ENCODE results near the gene DHCR7.

DHCR7 gene

DNA sequence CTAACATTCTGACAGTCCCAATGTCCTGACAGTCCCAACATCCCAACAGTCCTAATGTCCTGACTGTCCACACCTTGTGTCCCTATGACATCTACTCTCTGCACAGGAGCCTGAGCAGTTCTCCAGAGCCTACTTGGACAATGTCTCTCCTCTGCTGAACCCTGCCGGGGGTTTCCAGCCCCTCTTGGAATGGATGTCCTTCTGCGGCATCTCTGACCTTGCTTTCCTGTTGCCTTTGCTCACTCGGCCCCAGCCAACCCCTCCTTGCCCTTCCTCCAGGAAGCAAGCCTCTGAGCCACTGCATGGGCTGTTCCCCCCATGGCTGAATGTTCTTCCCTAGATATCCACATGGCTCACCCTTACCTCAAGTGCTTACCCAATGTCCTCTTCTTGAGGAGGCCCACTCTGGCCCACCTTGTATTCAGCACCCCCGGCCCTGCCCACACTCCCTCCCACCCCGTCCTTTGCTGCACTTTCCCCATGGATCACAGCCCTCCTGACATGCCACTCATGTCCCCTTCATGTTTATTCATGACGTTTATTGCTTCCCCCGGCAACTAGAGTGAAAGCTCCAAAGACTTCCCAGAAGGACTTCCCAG, 59.5 kb downstream of the DHCR7 start:
- no peak overlapping the region for H3K27ac ChIP-seq (ENCODE audit: low read depth, low read length)
- peaks cover 18% of the 10 kb centered on the region for H3K4me1 ChIP-seq (ENCODE audit: control insufficient read depth, low read length)
- no peaks in the 10 kb centered on the region for H3K9me2 ChIP-seq (replicated peaks; ENCODE audit: control insufficient read depth, low read length)
- no peaks in the 10 kb centered on the region for H3K9me3 ChIP-seq (ENCODE audit: control insufficient read depth, insufficient read depth, low read length)
- no peaks in the 10 kb centered on the region for H3F3A ChIP-seq (ENCODE audit: control insufficient read depth, insufficient read depth)
- TF ChIP-seq, protein P1, sequence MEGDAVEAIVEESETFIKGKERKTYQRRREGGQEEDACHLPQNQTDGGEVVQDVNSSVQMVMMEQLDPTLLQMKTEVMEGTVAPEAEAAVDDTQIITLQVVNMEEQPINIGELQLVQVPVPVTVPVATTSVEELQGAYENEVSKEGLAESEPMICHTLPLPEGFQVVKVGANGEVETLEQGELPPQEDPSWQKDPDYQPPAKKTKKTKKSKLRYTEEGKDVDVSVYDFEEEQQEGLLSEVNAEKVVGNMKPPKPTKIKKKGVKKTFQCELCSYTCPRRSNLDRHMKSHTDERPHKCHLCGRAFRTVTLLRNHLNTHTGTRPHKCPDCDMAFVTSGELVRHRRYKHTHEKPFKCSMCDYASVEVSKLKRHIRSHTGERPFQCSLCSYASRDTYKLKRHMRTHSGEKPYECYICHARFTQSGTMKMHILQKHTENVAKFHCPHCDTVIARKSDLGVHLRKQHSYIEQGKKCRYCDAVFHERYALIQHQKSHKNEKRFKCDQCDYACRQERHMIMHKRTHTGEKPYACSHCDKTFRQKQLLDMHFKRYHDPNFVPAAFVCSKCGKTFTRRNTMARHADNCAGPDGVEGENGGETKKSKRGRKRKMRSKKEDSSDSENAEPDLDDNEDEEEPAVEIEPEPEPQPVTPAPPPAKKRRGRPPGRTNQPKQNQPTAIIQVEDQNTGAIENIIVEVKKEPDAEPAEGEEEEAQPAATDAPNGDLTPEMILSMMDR (IDR thresholded peaks at IDR 0.05; ENCODE audit: low read depth, low read length, poor library complexity, severe bottlenecking) = no peak
- TF ChIP-seq EZH2phosphoT487 (IDR thresholded peaks at IDR 0.05; ENCODE audit: borderline replicate concordance, low read length) = no peak
- H3K4me3 ChIP-seq (ENCODE audit: low read length) = no peak overlapping the region
- no peaks in the 10 kb centered on the region for H3K36me3 ChIP-seq (ENCODE audit: control insufficient read depth, low read length)
- H3K4me2 ChIP-seq (ENCODE audit: low read length) = no peak overlapping the region
- H4K20me1 ChIP-seq (ENCODE audit: control insufficient read depth, insufficient read depth, low read depth, low read length) = no peaks in the 10 kb centered on the region
- H3K27me3 ChIP-seq (ENCODE audit: control insufficient read depth, low read length) = peaks cover 24% of the 10 kb centered on the region
- no peaks in the 10 kb centered on the region for H3K79me2 ChIP-seq (ENCODE audit: control insufficient read depth, low read length)

DNA sequence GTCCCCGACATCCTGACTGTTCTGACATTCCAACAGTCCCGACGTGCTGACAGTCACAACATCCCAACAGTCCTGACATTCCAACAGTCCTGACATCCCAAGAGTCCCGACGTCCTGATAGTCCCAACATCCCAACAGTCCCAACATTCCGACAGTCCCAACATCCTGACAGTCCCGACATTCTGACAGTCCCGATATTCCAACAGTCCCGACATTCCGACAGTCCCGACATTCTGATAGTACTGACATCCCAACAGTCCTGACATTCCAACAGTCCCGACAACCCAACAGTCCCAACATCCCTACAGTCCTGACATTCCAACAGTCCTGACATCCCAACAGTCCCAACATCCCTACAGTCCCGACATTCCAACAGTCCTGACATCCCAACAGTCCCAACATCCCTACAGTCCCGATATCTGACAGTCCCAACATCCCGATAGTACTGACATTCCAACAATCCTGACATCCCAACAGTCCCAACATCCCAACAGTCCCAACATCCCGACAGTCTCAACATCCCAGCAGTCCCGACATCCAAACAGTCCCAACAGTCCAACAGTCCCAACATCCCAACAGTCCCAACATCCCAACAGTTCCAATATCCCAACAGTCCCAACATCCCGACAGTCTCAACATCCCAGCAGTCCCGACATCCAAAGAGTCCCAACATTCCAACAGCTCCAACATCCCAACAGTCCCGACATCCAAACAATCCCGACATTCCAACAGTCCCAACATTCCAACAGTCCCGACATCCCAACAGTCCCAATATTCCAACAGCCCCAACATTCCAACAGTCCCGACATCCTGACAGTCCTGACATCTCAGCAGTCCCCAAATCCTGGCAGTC, 60.2 kb downstream of the DHCR7 start:
- TF ChIP-seq, protein P1 (IDR thresholded peaks at IDR 0.05; ENCODE audit: low read depth, low read length, poor library complexity, severe bottlenecking) = no peak
- TF ChIP-seq EZH2phosphoT487 (IDR thresholded peaks at IDR 0.05; ENCODE audit: borderline replicate concordance, low read length) = no peak
- no peaks in the 10 kb centered on the region for H3K79me2 ChIP-seq (ENCODE audit: control insufficient read depth, low read length)

DNA sequence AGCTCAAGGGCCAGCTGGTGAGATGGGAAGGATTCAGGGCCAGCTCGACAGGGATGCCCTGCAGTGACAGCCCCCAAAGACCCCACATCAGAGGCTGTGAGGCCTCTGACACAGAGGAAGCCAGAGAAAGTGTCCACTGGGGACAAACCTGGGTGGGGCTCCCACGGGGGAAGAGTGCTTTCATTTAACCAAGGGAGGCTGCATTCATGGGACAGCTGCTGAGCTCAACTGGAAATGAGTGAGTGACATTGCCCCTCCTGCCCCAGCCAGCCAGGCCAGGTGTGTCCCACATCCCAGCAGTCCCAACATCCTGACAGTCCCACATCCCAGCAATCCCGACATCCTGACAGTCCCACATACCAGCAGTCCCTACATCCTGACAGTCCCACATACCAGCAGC, 61.0 kb downstream of the DHCR7 start:
- TF ChIP-seq, protein P1 (IDR thresholded peaks at IDR 0.05; ENCODE audit: low read depth, low read length, poor library complexity, severe bottlenecking) = no peak
- TF ChIP-seq EZH2phosphoT487 (IDR thresholded peaks at IDR 0.05; ENCODE audit: borderline replicate concordance, low read length) = no peak

More for the DNA sequence above, 60.2 kb downstream of the DHCR7 start:
- no peaks in the 10 kb centered on the region for H3F3A ChIP-seq (ENCODE audit: control insufficient read depth, insufficient read depth)
- no peak overlapping the region for H3K4me2 ChIP-seq (ENCODE audit: low read length)
- no peaks in the 10 kb centered on the region for H3K9me3 ChIP-seq (ENCODE audit: control insufficient read depth, insufficient read depth, low read length)
- H3K27me3 ChIP-seq (ENCODE audit: control insufficient read depth, low read length) = peaks cover 21% of the 10 kb centered on the region
- no peak overlapping the region for H3K4me3 ChIP-seq (ENCODE audit: low read length)
- H3K36me3 ChIP-seq (ENCODE audit: control insufficient read depth, low read length) = no peaks in the 10 kb centered on the region
- H3K9me2 ChIP-seq (replicated peaks; ENCODE audit: control insufficient read depth, low read length) = no peaks in the 10 kb centered on the region
- no peaks in the 10 kb centered on the region for H4K20me1 ChIP-seq (ENCODE audit: control insufficient read depth, insufficient read depth, low read depth, low read length)
- H3K4me1 ChIP-seq (ENCODE audit: control insufficient read depth, low read length) = peaks cover 25% of the 10 kb centered on the region
- H3K27ac ChIP-seq (ENCODE audit: low read depth, low read length) = no peak overlapping the region

More for the DNA sequence above, 61.0 kb downstream of the DHCR7 start:
- no peaks in the 10 kb centered on the region for H3F3A ChIP-seq (ENCODE audit: control insufficient read depth, insufficient read depth)
- no peaks in the 10 kb centered on the region for H4K20me1 ChIP-seq (ENCODE audit: control insufficient read depth, insufficient read depth, low read depth, low read length)
- no peaks in the 10 kb centered on the region for H3K36me3 ChIP-seq (ENCODE audit: control insufficient read depth, low read length)
- no peaks in the 10 kb centered on the region for H3K9me2 ChIP-seq (replicated peaks; ENCODE audit: control insufficient read depth, low read length)
- H3K27ac ChIP-seq (ENCODE audit: low read depth, low read length) = no peak overlapping the region
- H3K4me2 ChIP-seq (ENCODE audit: low read length) = no peak overlapping the region
- no peak overlapping the region for H3K4me3 ChIP-seq (ENCODE audit: low read length)
- H3K79me2 ChIP-seq (ENCODE audit: control insufficient read depth, low read length) = no peaks in the 10 kb centered on the region
- H3K9me3 ChIP-seq (ENCODE audit: control insufficient read depth, insufficient read depth, low read length) = peaks cover 2% of the 10 kb centered on the region; the same call in 1 of the 2 replicates
- H3K4me1 ChIP-seq (ENCODE audit: control insufficient read depth, low read length) = peaks cover 34% of the 10 kb centered on the region
- peaks cover 18% of the 10 kb centered on the region for H3K27me3 ChIP-seq (ENCODE audit: control insufficient read depth, low read length)
